ENCODE measurements around the gene CDH22.

Gene CDH22

GRCh38 chr20:46202766-46203509 is 105.4 kb downstream of the CDH22 start:
- peaks cover 18 to 21% of the 10 kb centered on the region in 2 donors for H3K27me3 ChIP-seq (ENCODE audit: control insufficient read depth in 1 of 2, insufficient read depth in 2 of 2, low read length in 2 of 2)
- no peak overlapping the region for H3K4me3 ChIP-seq (ENCODE audit: low read depth in 1 of 2, low read length in 2 of 2)
- no peak overlapping the region for H3K27ac ChIP-seq (ENCODE audit: low read depth, low read length)
- H3K36me3 ChIP-seq (ENCODE audit: control insufficient read depth in 1 of 2, insufficient read depth in 2 of 2, low read length in 2 of 2) = no peaks in the 10 kb centered on the region
- peaks cover 0 to 11% of the 10 kb centered on the region in 2 donors for H3K4me1 ChIP-seq (ENCODE audit: control insufficient read depth in 1 of 2, insufficient read depth in 2 of 2, low read length in 2 of 2)
- H3K9me3 ChIP-seq (ENCODE audit: control insufficient read depth in 1 of 2, low read length in 2 of 2) = no peaks in the 10 kb centered on the region
- H3K9ac ChIP-seq (ENCODE audit: low read depth in 1 of 2, low read length in 2 of 2) = no peak overlapping the region

GRCh38 chr20:46200582-46201570 is 107.4 kb downstream of the CDH22 start:
- H3K9me3 ChIP-seq (ENCODE audit: control insufficient read depth in 1 of 2, low read length in 2 of 2) = no peaks in the 10 kb centered on the region
- H3K4me1 ChIP-seq (ENCODE audit: control insufficient read depth in 1 of 2, insufficient read depth in 2 of 2, low read length in 2 of 2) = peaks cover 0 to 8% of the 10 kb centered on the region in 2 donors
- H3K9ac ChIP-seq (ENCODE audit: low read depth in 1 of 2, low read length in 2 of 2) = no peak overlapping the region
- H3K4me3 ChIP-seq (ENCODE audit: low read depth in 1 of 2, low read length in 2 of 2) = no peak overlapping the region
- peaks cover 13 to 24% of the 10 kb centered on the region in 2 donors for H3K27me3 ChIP-seq (ENCODE audit: control insufficient read depth in 1 of 2, insufficient read depth in 2 of 2, low read length in 2 of 2)
- no peak overlapping the region for H3K27ac ChIP-seq (ENCODE audit: low read depth, low read length)
- H3K36me3 ChIP-seq (ENCODE audit: control insufficient read depth in 1 of 2, insufficient read depth in 2 of 2, low read length in 2 of 2) = no peaks in the 10 kb centered on the region

GRCh38 chr20:46199198-46199597 is 109.1 kb downstream of the CDH22 start:
- H3K4me1 ChIP-seq (ENCODE audit: control insufficient read depth in 1 of 2, insufficient read depth in 2 of 2, low read length in 2 of 2) = no peaks in the 10 kb centered on the region
- H3K9me3 ChIP-seq (ENCODE audit: control insufficient read depth in 1 of 2, low read length in 2 of 2) = no peaks in the 10 kb centered on the region
- no peak overlapping the region for H3K4me3 ChIP-seq (ENCODE audit: low read depth in 1 of 2, low read length in 2 of 2)
- H3K9ac ChIP-seq (ENCODE audit: low read depth in 1 of 2, low read length in 2 of 2) = no peak overlapping the region
- peaks cover 13 to 24% of the 10 kb centered on the region in 2 donors for H3K27me3 ChIP-seq (ENCODE audit: control insufficient read depth in 1 of 2, insufficient read depth in 2 of 2, low read length in 2 of 2)
- H3K36me3 ChIP-seq (ENCODE audit: control insufficient read depth in 1 of 2, insufficient read depth in 2 of 2, low read length in 2 of 2) = no peaks in the 10 kb centered on the region
- no peak overlapping the region for H3K27ac ChIP-seq (ENCODE audit: low read depth, low read length)

GRCh38 chr20:46196990-46197389 is 111.3 kb downstream of the CDH22 start:
- Histone ChIP-seq H3K36me3 (ENCODE audit: control insufficient read depth in 1 of 2, insufficient read depth in 2 of 2, low read length in 2 of 2) (no peaks in the 10 kb centered on the region), H3K9me3 (ENCODE audit: control insufficient read depth in 1 of 2, low read length in 2 of 2) (no peaks in the 10 kb centered on the region), H3K9ac (ENCODE audit: low read depth in 1 of 2, low read length in 2 of 2) (no peak overlapping the region), H3K27me3 (ENCODE audit: control insufficient read depth in 1 of 2, insufficient read depth in 2 of 2, low read length in 2 of 2) (peaks cover 12 to 17% of the 10 kb centered on the region in 2 donors), H3K4me3 (ENCODE audit: low read depth in 1 of 2, low read length in 2 of 2) (no peak overlapping the region), H3K4me1 (ENCODE audit: control insufficient read depth in 1 of 2, insufficient read depth in 2 of 2, low read length in 2 of 2) (no peaks in the 10 kb centered on the region), H3K27ac (ENCODE audit: low read depth, low read length) (no peak overlapping the region)

GRCh38 chr20:46195264-46196036 is 112.8 kb downstream of the CDH22 start:
- Histone ChIP-seq H3K4me1 (ENCODE audit: control insufficient read depth in 1 of 2, insufficient read depth in 2 of 2, low read length in 2 of 2) (no peaks in the 10 kb centered on the region), H3K27ac (ENCODE audit: low read depth, low read length) (no peak overlapping the region), H3K27me3 (ENCODE audit: control insufficient read depth in 1 of 2, insufficient read depth in 2 of 2, low read length in 2 of 2) (peaks cover 0 to 13% of the 10 kb centered on the region in 2 donors)

GRCh38 chr20:46194409-46194808 is 113.9 kb downstream of the CDH22 start:
- H3K4me3 ChIP-seq (ENCODE audit: low read depth in 1 of 2, low read length in 2 of 2) = no peak overlapping the region
- H3K9ac ChIP-seq (ENCODE audit: low read depth in 1 of 2, low read length in 2 of 2) = no peak overlapping the region
- no peaks in the 10 kb centered on the region for H3K4me1 ChIP-seq (ENCODE audit: control insufficient read depth in 1 of 2, insufficient read depth in 2 of 2, low read length in 2 of 2)
- no peaks in the 10 kb centered on the region for H3K9me3 ChIP-seq (ENCODE audit: control insufficient read depth in 1 of 2, low read length in 2 of 2)
- no peak overlapping the region for H3K27ac ChIP-seq (ENCODE audit: low read depth, low read length)
- H3K36me3 ChIP-seq (ENCODE audit: control insufficient read depth in 1 of 2, insufficient read depth in 2 of 2, low read length in 2 of 2) = no peaks in the 10 kb centered on the region
- peaks cover 0 to 10% of the 10 kb centered on the region in 2 donors for H3K27me3 ChIP-seq (ENCODE audit: control insufficient read depth in 1 of 2, insufficient read depth in 2 of 2, low read length in 2 of 2)

More at GRCh38 chr20:46195264-46196036, 112.8 kb downstream of the CDH22 start:
- H3K4me3 ChIP-seq (ENCODE audit: low read depth in 1 of 2, low read length in 2 of 2) = no peak overlapping the region
- no peaks in the 10 kb centered on the region for H3K9me3 ChIP-seq (ENCODE audit: control insufficient read depth in 1 of 2, low read length in 2 of 2)
- no peaks in the 10 kb centered on the region for H3K36me3 ChIP-seq (ENCODE audit: control insufficient read depth in 1 of 2, insufficient read depth in 2 of 2, low read length in 2 of 2)
- no peak overlapping the region for H3K9ac ChIP-seq (ENCODE audit: low read depth in 1 of 2, low read length in 2 of 2)

GRCh38 chr20:46192376-46192944 is 115.8 kb downstream of the CDH22 start:
- H3K27me3 ChIP-seq (ENCODE audit: control insufficient read depth in 1 of 2, insufficient read depth in 2 of 2, low read length in 2 of 2) = peaks cover 0 to 3% of the 10 kb centered on the region in 2 donors
- H3K9me3 ChIP-seq (ENCODE audit: control insufficient read depth in 1 of 2, low read length in 2 of 2) = no peaks in the 10 kb centered on the region
- no peak overlapping the region for H3K4me3 ChIP-seq (ENCODE audit: low read depth in 1 of 2, low read length in 2 of 2)
- H3K36me3 ChIP-seq (ENCODE audit: control insufficient read depth in 1 of 2, insufficient read depth in 2 of 2, low read length in 2 of 2) = no peaks in the 10 kb centered on the region
- no peaks in the 10 kb centered on the region for H3K4me1 ChIP-seq (ENCODE audit: control insufficient read depth in 1 of 2, insufficient read depth in 2 of 2, low read length in 2 of 2)
- H3K27ac ChIP-seq (ENCODE audit: low read depth, low read length) = no peak overlapping the region
- no peak overlapping the region for H3K9ac ChIP-seq (ENCODE audit: low read depth in 1 of 2, low read length in 2 of 2)

GRCh38 chr20:46191611-46192010 is 116.7 kb downstream of the CDH22 start:
- H3K9ac ChIP-seq (ENCODE audit: low read depth in 1 of 2, low read length in 2 of 2) = no peak overlapping the region
- H3K36me3 ChIP-seq (ENCODE audit: control insufficient read depth in 1 of 2, insufficient read depth in 2 of 2, low read length in 2 of 2) = no peaks in the 10 kb centered on the region
- H3K27ac ChIP-seq (ENCODE audit: low read depth, low read length) = no peak overlapping the region
- H3K4me1 ChIP-seq (ENCODE audit: control insufficient read depth in 1 of 2, insufficient read depth in 2 of 2, low read length in 2 of 2) = no peaks in the 10 kb centered on the region
- no peaks in the 10 kb centered on the region for H3K27me3 ChIP-seq (ENCODE audit: control insufficient read depth in 1 of 2, insufficient read depth in 2 of 2, low read length in 2 of 2)
- no peak overlapping the region for H3K4me3 ChIP-seq (ENCODE audit: low read depth in 1 of 2, low read length in 2 of 2)
- H3K9me3 ChIP-seq (ENCODE audit: control insufficient read depth in 1 of 2, low read length in 2 of 2) = no peaks in the 10 kb centered on the region

GRCh38 chr20:46191168-46191540 is 117.1 kb downstream of the CDH22 start:
- no peaks in the 10 kb centered on the region for H3K4me1 ChIP-seq (ENCODE audit: control insufficient read depth in 1 of 2, insufficient read depth in 2 of 2, low read length in 2 of 2)
- H3K27ac ChIP-seq (ENCODE audit: low read depth, low read length) = no peak overlapping the region
- no peaks in the 10 kb centered on the region for H3K9me3 ChIP-seq (ENCODE audit: control insufficient read depth in 1 of 2, low read length in 2 of 2)
- H3K4me3 ChIP-seq (ENCODE audit: low read depth in 1 of 2, low read length in 2 of 2) = no peak overlapping the region
- no peak overlapping the region for H3K9ac ChIP-seq (ENCODE audit: low read depth in 1 of 2, low read length in 2 of 2)
- H3K36me3 ChIP-seq (ENCODE audit: control insufficient read depth in 1 of 2, insufficient read depth in 2 of 2, low read length in 2 of 2) = no peaks in the 10 kb centered on the region
- no peaks in the 10 kb centered on the region for H3K27me3 ChIP-seq (ENCODE audit: control insufficient read depth in 1 of 2, insufficient read depth in 2 of 2, low read length in 2 of 2)
